ENCODE measurements around the gene PRM1. TPM values are rescaled to one million over a fixed set of nuclear protein-coding genes. Genes with fewer than 3 reads are reported as not detected.

The PRM1 gene
- total and polyA plus RNA-seq, 10 donors = not detected

DNA sequence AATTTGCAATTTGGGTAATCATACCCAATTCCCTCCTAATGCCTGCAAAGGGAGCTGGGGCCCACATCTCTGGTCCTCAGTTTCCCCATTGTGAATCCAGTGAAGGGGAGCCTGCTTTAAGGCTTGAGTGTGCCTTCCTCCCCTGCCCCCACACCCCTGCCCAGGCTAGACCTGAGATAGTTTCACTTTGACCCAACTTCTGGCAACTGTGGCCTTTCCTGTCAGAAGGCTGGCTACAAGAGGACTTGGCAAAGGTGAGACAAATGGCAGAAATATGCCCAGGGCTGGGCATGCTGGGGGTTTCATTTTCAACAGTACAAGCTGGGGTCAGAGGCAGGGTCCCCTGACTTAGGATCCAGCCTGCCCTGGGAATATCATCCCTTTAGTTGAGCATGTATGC, 35.1 kb downstream of the PRM1 start:
- peaks cover 0 to 6% (median 1%) of the 10 kb centered on the region in 6 donors for H3K4me1 ChIP-seq
- no peak overlapping the region for H3K4me3 ChIP-seq
- TF ChIP-seq POLR2A (IDR thresholded peaks at IDR 0.05) = no peak
- no peak for TF ChIP-seq CTCF (IDR thresholded peaks at IDR 0.05 in 8 of 11, conservative IDR thresholded peaks at IDR 0.05 in 3 of 11)
- TF ChIP-seq POLR2AphosphoS5 (IDR thresholded peaks at IDR 0.05) = no peak
- DNase-seq = no peak
- no peaks in the 10 kb centered on the region for H3K9me3 ChIP-seq
- no peak overlapping the region for H3K27ac ChIP-seq
- H3K27me3 ChIP-seq (replicated peaks in 1 of 7) = no peaks in the 10 kb centered on the region
- peaks cover 0 to 3% (median 0%) of the 10 kb centered on the region in 6 donors for H3K36me3 ChIP-seq
- intact Hi-C loops (cut with DNase I; ENCODE audit: low total_unique reads) = no loop called here

DNA sequence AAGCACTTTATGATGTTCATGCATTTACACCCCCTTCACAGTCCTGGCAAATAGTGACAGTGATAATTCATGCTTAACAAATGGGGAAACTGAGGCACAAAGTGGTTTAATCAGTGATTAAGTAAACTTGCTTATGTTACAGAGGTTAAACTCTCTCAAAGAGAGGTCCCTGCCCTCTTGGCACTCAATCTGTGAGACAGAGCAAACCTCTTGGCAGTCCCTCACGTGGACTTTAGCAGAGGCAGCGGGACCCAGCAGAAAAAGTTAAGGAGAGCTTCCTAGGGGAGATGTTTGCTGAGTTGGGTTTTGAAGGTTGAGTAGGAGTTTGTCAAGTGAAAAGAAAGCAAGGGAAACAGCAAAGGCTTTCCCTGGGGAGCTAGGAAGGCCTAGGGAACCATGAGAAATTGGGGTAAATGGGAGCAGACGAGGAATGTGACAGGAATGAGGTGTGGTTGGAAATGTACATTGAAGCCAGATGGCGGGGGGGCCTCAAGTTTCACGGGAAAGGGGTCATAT, 35.9 kb downstream of the PRM1 start:
- H3K4me1 ChIP-seq = peaks cover 0 to 13% (median 7%) of the 10 kb centered on the region in 6 donors
- no peaks in the 10 kb centered on the region for H3K9me3 ChIP-seq
- WGBS, 5 donors = 87 to 95% (median 91%) methylated on average over 5 of the region's 5 CpGs
- peaks cover 0 to 3% (median 0%) of the 10 kb centered on the region in 6 donors for H3K36me3 ChIP-seq
- intact Hi-C loops (cut with DNase I; ENCODE audit: low total_unique reads) = no loop called here
- no peak for TF ChIP-seq POLR2A (IDR thresholded peaks at IDR 0.05)
- no peak for TF ChIP-seq CTCF (IDR thresholded peaks at IDR 0.05 in 8 of 11, conservative IDR thresholded peaks at IDR 0.05 in 3 of 11)
- no peak for TF ChIP-seq POLR2AphosphoS5 (IDR thresholded peaks at IDR 0.05)
- H3K27ac ChIP-seq = no peak overlapping the region
- no peak for DNase-seq
- H3K4me3 ChIP-seq = no peak overlapping the region
- no peaks in the 10 kb centered on the region for H3K27me3 ChIP-seq (replicated peaks in 1 of 7)

GRCh38 chr16:11242658-11243057, 38.5 kb downstream of the PRM1 start:
- Histone ChIP-seq H3K9me3 (no peaks in the 10 kb centered on the region), H3K27ac (no peak overlapping the region), H3K27me3 (replicated peaks in 1 of 7) (no peaks in the 10 kb centered on the region), H3K36me3 (no peaks in the 10 kb centered on the region), H3K4me3 (no peak overlapping the region), H3K4me1 (peaks cover 0 to 22% (median 7%) of the 10 kb centered on the region in 6 donors)
- no peak for TF ChIP-seq POLR2AphosphoS5 (IDR thresholded peaks at IDR 0.05)
- no peak for TF ChIP-seq POLR2A (IDR thresholded peaks at IDR 0.05)
- 87 to 93% (median 89%) methylated on average over 12 of the region's 12 CpGs for WGBS, 5 donors
- intact Hi-C loops (cut with DNase I; ENCODE audit: low total_unique reads) = no loop called here
- DNase-seq = no peak

GRCh38 chr16:11241480-11242204, 39.5 kb downstream of the PRM1 start:
- Histone ChIP-seq H3K9me3 (no peaks in the 10 kb centered on the region), H3K27me3 (replicated peaks in 1 of 7) (no peaks in the 10 kb centered on the region), H3K4me1 (peaks cover 0 to 30% (median 10%) of the 10 kb centered on the region in 6 donors), H3K27ac (no peak overlapping the region), H3K4me3 (no peak overlapping the region), H3K36me3 (no peaks in the 10 kb centered on the region)
- intact Hi-C loops (cut with DNase I; ENCODE audit: low total_unique reads) = no loop called here
- TF ChIP-seq POLR2A (IDR thresholded peaks at IDR 0.05) = no peak
- TF ChIP-seq CTCF (IDR thresholded peaks at IDR 0.05 in 8 of 11, conservative IDR thresholded peaks at IDR 0.05 in 3 of 11) = no peak
- no peak for TF ChIP-seq POLR2AphosphoS5 (IDR thresholded peaks at IDR 0.05)
- DNase-seq = no peak
- 93 to 96% (median 94%) methylated on average over 5 of the region's 5 CpGs for WGBS, 5 donors

Data from spleen (tissue), 11 donors.